Activated naive CD8-positive, alpha-beta T cell (primary cell): ENCODE data around the gene TBL1X.

Experiments used
- H3K27ac Mint-ChIP-seq: one replicate; pipeline ENCODE4 v1.8.0; 2021; ENCODE audit warnings: mixed read lengths
- H3K27me3 Mint-ChIP-seq: one replicate; pipeline ENCODE4 v1.8.0; 2021; ENCODE audit warnings: mixed read lengths
- H3K36me3 Mint-ChIP-seq: one replicate; pipeline ENCODE4 v1.8.0; 2021; ENCODE audit warnings: mixed read lengths
- H3K4me1 Mint-ChIP-seq: one replicate; pipeline ENCODE4 v1.8.0; 2021; ENCODE audit warnings: low read depth, mixed read lengths
- H3K4me3 Mint-ChIP-seq: one replicate; pipeline ENCODE4 v1.8.0; 2021; ENCODE audit warnings: mild to moderate bottlenecking, mixed read lengths
- H3K9me3 Mint-ChIP-seq: one replicate; pipeline ENCODE4 v1.8.0; 2021; ENCODE audit warnings: low read depth, mixed read lengths

The TBL1X gene

DNA sequence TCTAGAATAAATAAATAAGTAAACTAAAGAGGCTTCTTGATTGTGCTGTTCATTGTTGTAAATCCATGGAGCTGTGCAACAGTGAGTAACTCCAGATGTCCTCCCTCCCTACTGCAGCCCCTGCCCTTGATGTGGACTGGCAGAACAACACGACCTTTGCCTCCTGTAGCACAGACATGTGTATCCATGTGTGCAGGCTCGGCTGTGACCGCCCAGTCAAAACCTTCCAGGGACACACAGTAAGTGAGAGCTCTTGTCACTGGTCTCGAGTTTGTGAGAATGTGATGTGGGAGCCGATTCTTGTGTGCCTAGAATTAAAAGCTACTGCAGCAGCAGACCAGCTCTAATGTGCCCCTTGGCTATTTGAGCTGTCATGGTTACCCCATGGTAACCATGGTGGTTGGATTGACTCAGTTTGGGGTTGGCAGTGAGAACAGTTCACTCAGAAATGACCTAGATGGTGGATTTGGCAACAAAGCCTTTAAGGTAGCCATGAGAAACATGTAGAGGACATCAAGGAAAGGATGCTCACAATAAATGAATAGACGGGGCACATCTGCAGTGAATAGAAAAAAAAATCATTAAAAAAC, 240.1 kb downstream of the TBL1X start:
- H3K9me3 Mint-ChIP-seq: no peaks in the 10 kb centered on the region
- H3K27ac Mint-ChIP-seq: no peak overlapping the region
- no peak overlapping the region for H3K4me3 Mint-ChIP-seq
- H3K36me3 Mint-ChIP-seq: peaks cover 10% of the 10 kb centered on the region
- no peaks in the 10 kb centered on the region for H3K27me3 Mint-ChIP-seq
- H3K4me1 Mint-ChIP-seq: peaks cover 6% of the 10 kb centered on the region

DNA sequence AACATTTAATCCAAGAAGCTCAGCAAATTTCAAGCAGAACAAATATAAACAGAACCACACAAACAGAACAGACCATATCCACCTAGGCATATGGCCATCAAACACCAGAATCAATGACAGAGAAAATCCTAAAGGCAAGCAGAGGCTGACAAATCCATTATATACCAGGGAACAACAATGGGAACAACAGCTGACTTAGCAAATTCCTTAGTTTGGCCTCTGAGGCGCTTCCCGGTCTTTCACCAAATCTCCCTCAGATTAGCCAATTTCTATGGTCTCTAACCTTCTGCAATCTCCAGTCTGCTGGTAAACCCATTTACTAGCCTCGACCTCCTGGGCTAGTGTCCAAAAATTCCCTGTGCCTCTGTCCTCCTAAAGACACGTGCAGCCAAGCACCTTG, 241.6 kb downstream of the TBL1X start:
- no peaks in the 10 kb centered on the region for H3K9me3 Mint-ChIP-seq
- peaks cover 6% of the 10 kb centered on the region for H3K4me1 Mint-ChIP-seq
- H3K27ac Mint-ChIP-seq: peak overlapping the region; percentile 5
- no peaks in the 10 kb centered on the region for H3K27me3 Mint-ChIP-seq
- H3K36me3 Mint-ChIP-seq: peaks cover 7% of the 10 kb centered on the region
- no peak overlapping the region for H3K4me3 Mint-ChIP-seq

DNA sequence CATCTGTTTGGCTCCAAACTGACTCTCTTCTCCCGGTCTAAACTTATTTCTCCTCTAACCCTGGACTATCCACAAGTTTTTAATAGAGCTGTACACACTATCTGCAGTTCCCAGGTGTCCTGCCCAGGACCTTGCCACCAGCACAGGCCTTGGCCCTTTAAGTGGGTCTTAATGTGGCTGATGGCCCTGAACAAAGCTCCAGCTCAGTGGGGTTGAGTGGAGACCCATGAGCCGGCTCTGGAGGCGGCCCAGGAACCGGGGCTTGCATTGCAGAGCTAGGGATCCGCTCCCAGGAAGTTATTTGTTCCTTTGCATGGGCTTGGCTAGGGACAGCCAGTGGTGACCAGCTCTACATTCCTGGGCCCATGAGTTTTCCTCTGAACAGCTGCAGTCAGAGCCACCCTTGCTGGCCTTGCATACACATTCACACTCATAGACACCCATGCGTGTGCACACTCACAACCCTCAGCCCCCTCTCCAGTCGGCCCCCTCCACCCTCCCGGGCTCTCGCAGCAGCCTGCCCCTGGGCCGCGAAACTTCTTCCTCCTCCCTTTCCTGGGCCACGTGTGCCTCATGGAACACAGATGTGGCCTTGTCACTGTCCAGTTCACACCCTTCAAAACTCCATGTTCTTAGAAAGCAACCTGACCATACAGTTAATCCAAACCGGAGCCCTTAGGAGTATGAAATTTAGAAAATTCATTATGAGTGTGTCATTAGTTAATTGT, 242.6 kb downstream of the TBL1X start:
- Mint-ChIP-seq H3K9me3 (no peaks in the 10 kb centered on the region), H3K36me3 (peaks cover 7% of the 10 kb centered on the region), H3K27ac (no peak overlapping the region), H3K4me3 (no peak overlapping the region), H3K4me1 (peaks cover 6% of the 10 kb centered on the region), H3K27me3 (no peaks in the 10 kb centered on the region)

DNA sequence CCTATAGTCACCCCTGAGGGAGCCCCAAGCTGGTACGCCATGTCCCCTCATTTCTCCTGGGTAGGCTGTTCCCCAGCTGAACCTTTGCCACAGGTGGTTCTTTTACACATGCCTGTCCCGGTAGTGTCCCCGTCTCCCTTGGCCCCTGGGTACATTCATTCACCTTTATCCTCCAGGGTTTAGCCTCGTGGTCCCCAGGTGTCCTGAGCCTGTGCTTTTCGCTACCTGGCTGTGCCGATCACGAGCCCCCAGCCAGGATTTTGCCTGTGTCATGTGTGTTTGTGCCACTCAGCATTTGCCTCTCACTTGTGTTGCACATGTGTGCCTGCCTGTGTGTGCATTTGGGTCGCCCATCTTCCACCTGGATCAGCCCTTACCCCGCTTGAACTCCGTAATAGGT, 243.2 kb downstream of the TBL1X start:
- no peaks in the 10 kb centered on the region for H3K9me3 Mint-ChIP-seq
- peaks cover 6% of the 10 kb centered on the region for H3K4me1 Mint-ChIP-seq
- H3K27ac Mint-ChIP-seq: no peak overlapping the region
- no peaks in the 10 kb centered on the region for H3K27me3 Mint-ChIP-seq
- H3K4me3 Mint-ChIP-seq: no peak overlapping the region
- H3K36me3 Mint-ChIP-seq: peaks cover 7% of the 10 kb centered on the region

DNA sequence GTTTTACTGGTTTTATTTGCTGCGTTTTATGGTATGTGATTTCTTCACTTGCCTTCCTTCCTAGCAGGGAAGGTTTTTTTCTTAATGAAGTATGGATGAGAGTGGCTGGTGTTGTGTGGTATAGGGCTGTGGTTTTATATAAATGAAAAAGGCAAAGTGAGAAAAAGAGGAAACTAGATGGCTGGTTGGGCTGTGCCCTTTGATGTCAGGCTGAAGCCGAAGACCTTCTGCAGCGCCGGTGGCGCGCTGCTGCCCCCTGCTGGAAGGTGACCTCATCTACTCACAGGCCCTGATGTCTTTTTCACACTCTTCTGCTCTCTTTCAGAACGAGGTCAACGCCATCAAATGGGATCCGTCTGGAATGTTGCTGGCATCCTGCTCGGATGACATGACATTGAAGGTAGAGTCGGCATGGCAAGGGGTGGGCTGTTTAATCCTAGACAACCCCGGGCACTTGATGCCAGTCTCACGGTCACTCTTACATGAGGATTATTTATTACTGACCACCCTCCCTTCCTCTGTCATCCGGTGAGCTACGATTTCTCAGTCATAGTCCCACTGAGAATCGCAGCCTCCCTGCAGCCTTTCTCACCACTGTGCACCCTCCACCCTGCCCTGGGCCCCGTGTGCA, 244.2 kb downstream of the TBL1X start:
- Mint-ChIP-seq H3K4me1 (peaks cover 6% of the 10 kb centered on the region), H3K27me3 (no peaks in the 10 kb centered on the region), H3K36me3 (peaks cover 3% of the 10 kb centered on the region), H3K27ac (peak overlapping the region; percentile 73), H3K9me3 (no peaks in the 10 kb centered on the region), H3K4me3 (no peak overlapping the region)

DNA sequence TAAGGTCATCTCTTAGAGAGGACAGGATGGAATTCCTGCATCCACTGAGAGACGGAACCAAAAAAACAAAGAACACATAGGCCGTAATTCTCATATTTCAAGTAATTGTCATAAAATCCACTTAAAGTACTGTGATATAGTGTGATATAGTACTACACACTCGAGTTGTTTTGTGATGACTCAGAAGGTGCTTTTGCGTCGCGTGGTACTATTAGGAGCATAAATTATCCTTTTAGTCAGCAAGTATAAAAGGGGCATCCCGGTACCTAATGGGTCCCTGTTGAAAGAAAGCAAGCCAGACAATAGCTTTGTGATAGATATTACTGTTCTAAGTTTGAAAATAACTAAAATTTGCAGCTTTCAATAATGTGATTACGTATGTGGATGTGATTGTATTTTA, 245.5 kb downstream of the TBL1X start:
- Mint-ChIP-seq H3K36me3 (peaks cover 3% of the 10 kb centered on the region), H3K27me3 (no peaks in the 10 kb centered on the region), H3K9me3 (no peaks in the 10 kb centered on the region), H3K27ac (no peak overlapping the region), H3K4me1 (peaks cover 6% of the 10 kb centered on the region), H3K4me3 (no peak overlapping the region)

DNA sequence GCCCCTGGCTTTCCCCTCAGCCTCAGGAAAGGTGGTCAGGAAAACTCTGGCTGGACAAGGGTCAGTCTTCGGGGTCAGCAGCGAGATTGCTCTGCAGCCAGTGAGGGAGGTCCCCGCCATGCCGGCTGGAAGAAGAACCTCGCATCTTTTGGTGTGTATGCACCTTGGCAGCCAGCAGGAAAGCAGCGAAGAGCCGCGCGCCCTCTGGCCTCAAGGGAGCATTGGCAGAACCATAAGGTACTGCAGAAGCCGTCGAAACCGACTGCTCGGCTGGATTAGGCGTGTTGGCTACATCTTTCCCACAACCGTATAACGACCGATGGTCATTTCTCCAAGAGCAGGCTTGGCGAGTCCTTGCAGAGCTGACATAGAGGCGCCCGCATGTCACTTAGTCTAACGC, 252.5 kb downstream of the TBL1X start:
- H3K36me3 Mint-ChIP-seq: peaks cover 30% of the 10 kb centered on the region
- H3K4me1 Mint-ChIP-seq: no peaks in the 10 kb centered on the region

DNA sequence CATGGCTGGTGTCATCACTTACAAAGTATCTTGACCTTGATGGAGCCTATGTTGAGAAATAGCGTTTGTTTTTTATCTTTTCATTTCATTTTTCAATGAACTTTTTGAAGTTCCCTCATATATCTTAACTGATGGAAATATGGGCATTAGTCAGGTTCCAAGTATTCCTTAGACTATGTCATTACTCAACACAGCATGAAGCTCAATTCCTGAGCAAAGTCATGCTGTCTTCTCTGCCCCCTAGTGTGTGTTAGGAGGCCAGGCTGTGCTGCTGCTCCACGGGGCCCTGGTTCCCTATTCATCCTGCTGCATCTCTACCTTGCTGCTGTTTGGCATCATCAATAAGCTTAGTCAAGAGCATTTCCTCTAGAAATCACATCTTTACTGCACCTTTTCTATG, 259.9 kb downstream of the TBL1X start:
- Mint-ChIP-seq H3K4me1 (no peaks in the 10 kb centered on the region), H3K27ac (no peak overlapping the region), H3K9me3 (peaks cover 9% of the 10 kb centered on the region), H3K36me3 (peaks cover 18% of the 10 kb centered on the region), H3K4me3 (no peak overlapping the region), H3K27me3 (no peaks in the 10 kb centered on the region)

More for the DNA sequence above, 252.5 kb downstream of the TBL1X start:
- Mint-ChIP-seq H3K9me3 (peaks cover 4% of the 10 kb centered on the region), H3K4me3 (no peak overlapping the region), H3K27ac (no peak overlapping the region), H3K27me3 (no peaks in the 10 kb centered on the region)

DNA sequence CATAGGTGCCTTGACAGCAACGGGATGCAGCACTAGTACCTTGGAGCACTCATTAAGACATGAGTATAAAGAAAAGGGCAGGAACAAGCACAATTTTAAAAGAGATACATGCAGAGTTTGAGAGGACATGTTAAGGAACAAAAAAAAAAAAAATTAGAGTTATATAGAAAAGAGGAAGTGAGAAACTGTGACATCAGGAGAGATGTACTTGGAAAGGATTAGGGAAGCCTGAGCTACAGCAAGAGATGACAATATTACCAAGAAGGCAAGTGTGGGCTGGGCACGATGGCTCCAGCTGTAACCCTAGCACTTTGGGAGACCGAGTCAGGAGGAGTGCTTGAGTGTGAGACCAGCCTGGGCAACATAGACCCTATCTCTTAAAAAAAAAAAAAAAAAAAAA, 263.4 kb downstream of the TBL1X start:
- Mint-ChIP-seq H3K36me3 (peaks cover 1% of the 10 kb centered on the region), H3K27me3 (no peaks in the 10 kb centered on the region), H3K4me1 (no peaks in the 10 kb centered on the region), H3K4me3 (no peak overlapping the region), H3K9me3 (peaks cover 1% of the 10 kb centered on the region), H3K27ac (no peak overlapping the region)

DNA sequence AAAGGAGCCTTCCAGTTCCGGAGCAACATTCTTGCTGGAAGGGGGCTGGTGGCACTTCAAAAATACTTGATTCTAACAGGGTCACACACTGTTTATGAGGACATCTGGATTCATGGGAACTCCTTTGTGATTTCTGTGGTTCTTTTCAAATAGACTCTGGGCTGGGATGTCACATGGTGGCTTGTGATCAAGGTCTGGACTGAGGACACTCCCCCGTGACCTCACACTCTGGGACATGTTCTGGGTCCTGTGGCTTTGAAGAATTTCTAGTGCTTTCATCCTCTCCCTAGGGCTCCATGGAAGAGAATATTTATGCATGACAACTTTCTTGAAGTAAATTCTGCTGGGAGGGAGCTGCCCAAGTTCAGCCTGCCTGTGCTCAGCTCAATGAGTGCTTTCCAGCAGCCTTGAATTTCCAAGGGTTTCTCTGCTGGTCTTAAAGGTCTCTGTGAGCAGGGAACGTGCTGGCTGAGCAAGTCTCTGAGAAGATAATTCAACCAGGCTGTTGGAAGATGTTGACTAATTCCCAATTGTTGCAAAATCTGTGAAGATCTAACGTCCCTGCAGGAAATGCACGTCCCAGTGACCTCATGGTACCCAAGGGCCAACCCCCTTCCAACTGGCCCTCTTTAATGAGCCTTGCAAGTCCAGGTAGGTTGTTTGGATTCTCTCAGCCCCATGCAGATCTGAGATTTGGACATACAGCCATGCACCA, 264.5 kb downstream of the TBL1X start:
- no peaks in the 10 kb centered on the region for H3K27me3 Mint-ChIP-seq
- H3K4me1 Mint-ChIP-seq: no peaks in the 10 kb centered on the region
- no peaks in the 10 kb centered on the region for H3K36me3 Mint-ChIP-seq
- no peak overlapping the region for H3K27ac Mint-ChIP-seq
- H3K9me3 Mint-ChIP-seq: no peaks in the 10 kb centered on the region
- H3K4me3 Mint-ChIP-seq: no peak overlapping the region

DNA sequence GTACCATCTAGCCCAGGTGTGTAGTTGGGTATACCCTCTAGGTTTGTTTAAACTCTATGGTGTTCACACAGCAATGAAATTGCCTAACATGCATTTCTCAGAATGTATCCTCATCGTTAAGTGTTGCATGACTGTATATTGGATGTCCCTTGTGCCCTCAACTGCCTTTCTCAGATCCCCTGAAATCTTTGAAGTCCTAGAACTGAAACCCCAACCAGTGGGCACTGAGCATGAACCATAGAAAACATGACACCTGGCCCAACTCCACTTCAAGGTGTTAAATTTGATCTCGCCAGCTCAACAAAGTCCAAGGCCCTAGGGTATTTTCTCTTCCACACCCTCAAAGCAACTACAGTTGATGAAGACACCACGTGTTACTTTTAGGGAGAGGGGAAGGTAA, 265.2 kb downstream of the TBL1X start:
- no peaks in the 10 kb centered on the region for H3K9me3 Mint-ChIP-seq
- no peaks in the 10 kb centered on the region for H3K27me3 Mint-ChIP-seq
- no peak overlapping the region for H3K27ac Mint-ChIP-seq
- no peaks in the 10 kb centered on the region for H3K36me3 Mint-ChIP-seq
- H3K4me3 Mint-ChIP-seq: no peak overlapping the region
- no peaks in the 10 kb centered on the region for H3K4me1 Mint-ChIP-seq

DNA sequence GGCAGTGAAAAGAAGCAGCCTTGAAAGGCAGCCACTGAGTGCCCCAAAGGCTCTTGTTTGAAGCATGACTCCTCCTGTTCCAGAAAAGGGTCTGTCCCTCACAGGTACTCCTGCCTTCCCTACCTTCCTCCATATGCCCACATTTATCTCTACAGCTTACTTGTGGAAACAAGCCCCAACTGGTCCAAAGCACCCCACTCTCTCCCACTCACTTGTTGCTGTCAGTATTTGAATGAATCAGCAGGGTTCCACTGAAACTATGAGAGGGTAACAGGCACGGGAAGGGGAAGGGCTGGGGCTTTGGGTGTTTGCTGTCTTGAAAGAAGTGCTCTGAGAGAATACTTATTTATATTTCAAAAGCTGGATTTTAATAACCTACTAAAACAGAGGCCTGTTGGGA, 265.9 kb downstream of the TBL1X start:
- no peak overlapping the region for H3K4me3 Mint-ChIP-seq
- H3K27ac Mint-ChIP-seq: no peak overlapping the region
- no peaks in the 10 kb centered on the region for H3K4me1 Mint-ChIP-seq
- no peaks in the 10 kb centered on the region for H3K27me3 Mint-ChIP-seq
- no peaks in the 10 kb centered on the region for H3K36me3 Mint-ChIP-seq
- H3K9me3 Mint-ChIP-seq: no peaks in the 10 kb centered on the region

DNA sequence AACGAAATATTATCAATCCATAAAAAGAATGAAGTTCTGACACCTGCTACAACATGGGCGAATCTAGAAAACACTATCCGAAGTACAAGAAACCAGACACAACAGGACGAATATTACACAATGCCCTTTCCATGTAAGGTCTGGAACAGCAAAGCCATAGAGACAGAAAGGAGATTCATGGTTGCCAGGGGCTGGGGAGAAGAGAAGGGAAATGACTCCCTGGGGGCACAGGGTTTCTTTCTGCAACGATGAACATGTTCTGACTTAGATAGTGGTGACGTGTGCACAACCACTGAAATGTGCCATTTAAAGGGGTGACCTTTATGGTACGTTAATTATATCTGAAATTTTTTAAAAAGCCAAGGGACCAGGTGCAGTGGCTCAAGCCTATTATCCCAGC, 272.5 kb downstream of the TBL1X start:
- Mint-ChIP-seq H3K27ac (no peak overlapping the region), H3K27me3 (no peaks in the 10 kb centered on the region), H3K9me3 (no peaks in the 10 kb centered on the region), H3K4me1 (no peaks in the 10 kb centered on the region), H3K36me3 (no peaks in the 10 kb centered on the region), H3K4me3 (no peak overlapping the region)

DNA sequence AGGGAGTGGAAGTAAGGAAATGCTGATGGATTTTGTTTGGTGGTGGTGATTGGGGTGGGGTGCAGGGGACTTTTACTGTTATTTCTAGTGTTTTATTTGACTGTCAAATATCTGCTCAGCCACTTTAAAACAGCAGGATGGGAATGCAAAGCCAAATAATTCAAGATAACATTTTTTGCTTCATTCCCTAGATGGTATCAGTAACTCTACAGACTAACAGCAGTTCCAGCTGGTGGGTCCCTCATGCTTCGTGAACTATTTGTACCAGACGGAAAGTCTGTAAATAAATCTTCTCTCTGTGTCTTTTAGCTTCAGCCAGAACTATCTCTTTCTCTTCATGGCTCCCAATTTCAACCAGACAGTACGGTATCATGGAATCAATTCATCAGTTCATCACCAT, 273.3 kb downstream of the TBL1X start:
- Mint-ChIP-seq H3K4me3 (no peak overlapping the region), H3K27ac (no peak overlapping the region), H3K9me3 (no peaks in the 10 kb centered on the region), H3K36me3 (no peaks in the 10 kb centered on the region), H3K4me1 (no peaks in the 10 kb centered on the region), H3K27me3 (no peaks in the 10 kb centered on the region)

DNA sequence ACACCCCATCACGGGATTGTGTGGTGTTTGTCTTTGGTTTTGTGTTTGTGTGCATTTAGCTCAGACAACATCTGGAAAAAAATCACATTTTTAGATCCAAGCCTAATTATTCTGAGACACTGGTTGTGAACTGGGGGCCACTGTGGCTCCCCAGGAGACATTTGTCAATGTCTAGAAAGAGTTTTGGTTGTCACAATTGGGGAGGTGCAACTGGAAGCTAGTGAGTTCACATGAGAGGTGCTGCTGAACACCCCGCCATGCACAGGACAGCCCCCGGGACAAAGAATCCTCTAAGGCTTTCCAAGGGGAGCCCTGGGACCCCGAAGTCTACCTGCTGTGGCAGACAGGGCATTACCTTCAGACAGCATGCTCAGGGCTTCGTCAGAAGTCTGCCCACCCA, 274.3 kb downstream of the TBL1X start:
- no peaks in the 10 kb centered on the region for H3K9me3 Mint-ChIP-seq
- no peak overlapping the region for H3K27ac Mint-ChIP-seq
- H3K27me3 Mint-ChIP-seq: no peaks in the 10 kb centered on the region
- no peak overlapping the region for H3K4me3 Mint-ChIP-seq
- H3K36me3 Mint-ChIP-seq: peaks cover 3% of the 10 kb centered on the region
- H3K4me1 Mint-ChIP-seq: no peaks in the 10 kb centered on the region
